ENCODE measurements around the gene MYBPHL. TPM values are rescaled to one million over a fixed set of nuclear protein-coding genes. Genes with fewer than 3 reads are reported as not detected.
A peak's percentile ranks its signal among the peaks of the same experiment; 100 is the strongest.

The MYBPHL gene
- polyA plus RNA-seq, 10 donors = 0.40 to 1.9 (median 0.93) TPM

- no peak for DNase-seq
Observed at GRCh38 chr1:109281680-109282496, 24.9 kb downstream of the MYBPHL start.

- no peak for DNase-seq
Observed at GRCh38 chr1:109280862-109281261, 25.9 kb downstream of the MYBPHL start.

GRCh38 chr1:109279615-109280278 is 27.1 kb downstream of the MYBPHL start:
- DNase-seq = no peak

GRCh38 chr1:109277434-109278204 is 29.2 kb downstream of the MYBPHL start:
- peak in 2 of 3 donors; percentile 65 to 78 for DNase-seq

- no peak for DNase-seq
Observed at GRCh38 chr1:109275706-109276345, 31.0 kb downstream of the MYBPHL start.

- no peak for DNase-seq
Observed at GRCh38 chr1:109274533-109275476, 32.0 kb downstream of the MYBPHL start.

- DNase-seq = no peak
Observed at GRCh38 chr1:109273570-109274288, 33.1 kb downstream of the MYBPHL start.

- no peak for DNase-seq
Observed at GRCh38 chr1:109272831-109273547, 33.8 kb downstream of the MYBPHL start.

GRCh38 chr1:109272021-109272799 is 34.6 kb downstream of the MYBPHL start:
- peak in 1 of 3 donors; percentile 55 for DNase-seq

- no peak for DNase-seq
Observed at GRCh38 chr1:109271458-109271857, 35.4 kb downstream of the MYBPHL start.

- no peak for DNase-seq
Observed at GRCh38 chr1:109270623-109271317, 36.0 kb downstream of the MYBPHL start.

GRCh38 chr1:109269981-109270622 is 36.7 kb downstream of the MYBPHL start:
- no peak for DNase-seq

GRCh38 chr1:109269212-109269980 is 37.4 kb downstream of the MYBPHL start:
- no peak for DNase-seq

- no peak for DNase-seq
Observed at GRCh38 chr1:109268431-109269211, 38.2 kb downstream of the MYBPHL start.

GRCh38 chr1:109267743-109268300 is 39.0 kb downstream of the MYBPHL start:
- DNase-seq = no peak
